GM12878 (cell line): ENCODE data around the gene NLGN3. TPM values are rescaled to one million over a fixed set of nuclear protein-coding genes. Genes with fewer than 3 reads are reported as not detected.
A peak's percentile ranks its signal among the peaks of the same experiment; 100 is the strongest.

Experiments used
- ATAC-seq: fragments of 200-7000 bp; cut with Tn5 transposase; 3 replicates; pipeline ENCODE4 v1.9.1; 2020; ENCODE audit warnings: mild to moderate bottlenecking, moderate library complexity
- BruUV-seq: library from RNA; stranded (reverse); fragments of 400-500 nt; replicated peaks from 2 replicates; lab custom pipeline; 2021; lab: Mats Ljungman, UMichigan
- CTCF ChIA-PET: fragments of 300-600 bp; sonication (Branson Sonifier 250); formaldehyde crosslinking; extraction: SDS; loops from one replicate; lab custom pipeline; 2021; ENCODE audit warnings: inconsistent platforms; lab: Yijun Ruan, JAX
- POLR2A ChIA-PET: fragments of 350-600 bp; formaldehyde crosslinking; extraction: SDS; loops from one replicate; lab custom pipeline; 2021; ENCODE audit warnings: inconsistent platforms; lab: Charles Lee
- RAD21 ChIA-PET: fragments of 300-600 bp; sonication (Branson Sonifier 250); formaldehyde crosslinking; loops from one replicate; lab custom pipeline; 2023; ENCODE audit warnings: antibody characterized with exemption; ENCODE audit not compliant: unreplicated experiment; lab: Charles Lee
- SMC1A ChIA-PET: fragments of 300-600 bp; sonication (Branson Sonifier 250); formaldehyde crosslinking; loops from one replicate; lab custom pipeline; 2023; ENCODE audit not compliant: unreplicated experiment, uncharacterized antibody; lab: Charles Lee
- DNase-seq: peaks from one replicate; pipeline ENCODE4 v3.0.0-alpha.2; 2011; ENCODE audit warnings: low read depth, low spot score
- FAIRE-seq: peaks from 3 replicates; lab custom pipeline; 2011; peaks lifted over from hg19 to GRCh38; lab: Jason Lieb, UNC
- H2AFZ ChIP-seq: 2 replicates; pipeline ENCODE4 v1.6.0; 2011; ENCODE audit warnings: low read depth, low read length, control low read depth; ENCODE audit not compliant: control insufficient read depth
- H3K27ac ChIP-seq: 2 replicates; pipeline ENCODE4 v1.5.1; 2011; ENCODE audit warnings: control low read depth; ENCODE audit not compliant: control insufficient read depth, insufficient read depth
- H3K27me3 ChIP-seq, 2 experiments: replicated peaks in 1 of 2; 2 replicates each; pipeline versions ENCODE4 v1.6.0 to v1.6.1; 2011; ENCODE audit warnings: low read length in 1 of 2; ENCODE audit not compliant: control insufficient read depth in 2 of 2, insufficient read depth in 2 of 2
- H3K36me3 ChIP-seq, 2 experiments: 2 replicates each; pipeline ENCODE4 v1.5.1; 2011; ENCODE audit warnings: low read length in 1 of 2; ENCODE audit not compliant: control insufficient read depth in 2 of 2, insufficient read depth in 2 of 2
- H3K4me1 ChIP-seq: 2 replicates; pipeline ENCODE4 v1.6.1; 2011; ENCODE audit warnings: mild to moderate bottlenecking, low read length, moderate library complexity, mixed read lengths; ENCODE audit not compliant: control insufficient read depth, insufficient read depth
- H3K4me2 ChIP-seq: 2 replicates; pipeline ENCODE4 v1.6.0; 2011; ENCODE audit warnings: control low read depth; ENCODE audit not compliant: control insufficient read depth, insufficient read depth
- H3K4me3 ChIP-seq: fragments of 200-600 bp; sonication (generic); 2 replicates; pipeline ENCODE4 v1.5.1; 2016
- H3K79me2 ChIP-seq: 2 replicates; pipeline ENCODE4 v1.6.0; 2011; ENCODE audit warnings: low read length; ENCODE audit not compliant: control insufficient read depth, insufficient read depth
- H3K9ac ChIP-seq: 2 replicates; pipeline ENCODE4 v1.8.0; 2011; ENCODE audit warnings: low read length, control low read depth, mixed read lengths; ENCODE audit not compliant: control insufficient read depth, insufficient read depth
- H3K9me3 ChIP-seq: replicated peaks from 3 replicates; pipeline ENCODE4 v1.5.1; 2011; ENCODE audit warnings: mild to moderate bottlenecking, low read length; ENCODE audit not compliant: control insufficient read depth, insufficient read depth
- H4K20me1 ChIP-seq: 2 replicates; pipeline ENCODE4 v1.6.0; 2011; ENCODE audit not compliant: control insufficient read depth, insufficient read depth
- BCL11A ChIP-seq: IDR thresholded peaks from 2 replicates; pipeline ENCODE4 v1.6.1; 2011; ENCODE audit warnings: low read depth, low read length
- CHD2 ChIP-seq: IDR thresholded peaks from 2 replicates; pipeline ENCODE4 v1.6.1; 2011; ENCODE audit warnings: low read depth, low read length, improper control_type of control experiment, borderline replicate concordance
- EED ChIP-seq: sonication (generic); IDR thresholded peaks from 2 replicates; pipeline ENCODE4 v1.6.1; 2016; ENCODE audit warnings: antibody characterized with exemption, low read depth
- FOS ChIP-seq: IDR thresholded peaks from 3 replicates; pipeline ENCODE4 v1.6.1; 2011; ENCODE audit warnings: borderline replicate concordance; ENCODE audit not compliant: insufficient read length; ENCODE audit errors: extremely low read depth
- FOXK2 ChIP-seq: fragments of 450-650 bp; IDR thresholded peaks from 2 replicates; pipeline ENCODE4 v1.6.1; 2017; ENCODE audit warnings: mild to moderate bottlenecking, moderate library complexity
- HDAC2 ChIP-seq: fragments of 200-600 bp; sonication (generic); IDR thresholded peaks from 2 replicates; pipeline ENCODE4 v1.6.1; 2017
- IKZF2 ChIP-seq, 2 experiments: fragments of 450-650 bp; IDR thresholded peaks; 2 replicates each; pipeline ENCODE4 v1.6.1; 2017; ENCODE audit warnings: mild to moderate bottlenecking in 2 of 2, moderate library complexity in 2 of 2
- JUND ChIP-seq: IDR thresholded peaks from 2 replicates; pipeline ENCODE4 v1.6.1; 2012; ENCODE audit warnings: low read depth, mild to moderate bottlenecking, low read length, improper control_type of control experiment, moderate library complexity
- NFXL1 ChIP-seq: fragments of 450-650 bp; IDR thresholded peaks from 2 replicates; pipeline ENCODE4 v1.6.1; 2017; ENCODE audit warnings: antibody characterized with exemption, mild to moderate bottlenecking, borderline replicate concordance
- NR2C1 ChIP-seq: fragments of 450-650 bp; IDR thresholded peaks from 2 replicates; pipeline ENCODE4 v1.6.1; 2017; ENCODE audit warnings: antibody characterized with exemption, mild to moderate bottlenecking, moderate library complexity
- PAX8 ChIP-seq: fragments of 450-650 bp; IDR thresholded peaks from 2 replicates; pipeline ENCODE4 v1.6.1; 2017; ENCODE audit warnings: mild to moderate bottlenecking, moderate library complexity
- RCOR1 ChIP-seq: conservative IDR thresholded peaks from 2 replicates; pipeline ENCODE4 v1.6.1; 2012; ENCODE audit warnings: low read depth, low read length, improper control_type of control experiment
- RELA ChIP-seq: fragments of 450-650 bp; IDR thresholded peaks from 2 replicates; pipeline ENCODE4 v1.8.0; 2014; ENCODE audit warnings: borderline replicate concordance; ENCODE audit not compliant: partially characterized antibody
- SMARCA5 ChIP-seq: fragments of 450-650 bp; IDR thresholded peaks from 2 replicates; pipeline ENCODE4 v1.6.1; 2017; ENCODE audit warnings: mild to moderate bottlenecking
- SP1 ChIP-seq: IDR thresholded peaks from one replicate; pipeline ENCODE4 v1.6.1; 2011; ENCODE audit warnings: low read depth, low read length
- ZSCAN29 ChIP-seq: fragments of 450-650 bp; IDR thresholded peaks from 2 replicates; pipeline ENCODE4 v1.6.1; 2017; ENCODE audit warnings: mild to moderate bottlenecking, moderate library complexity
- WGBS: methylation state at CpG from one replicate; pipeline ENCODE4 v1.1.6; 2016; ENCODE audit warnings: low lambda C conversion rate; ENCODE audit not compliant: insufficient replicate concordance, insufficient coverage; ENCODE audit errors: missing lambda C conversion rate; 5-methylcytosine and 5-hydroxymethylcytosine counted together
- in situ Hi-C: fragments of 300-500 bp; cut with MboI; formaldehyde crosslinking; loops from 9 replicates; pipeline ENCODE4 v1.14.3; 2018; ENCODE audit warnings: mixed read lengths
- intact Hi-C: fragments of 100-400 bp; cut with micrococcal nuclease; formaldehyde crosslinking; loops from one replicate; pipeline ENCODE4 v1.14.2; 2022; ENCODE audit not compliant: unreplicated experiment
- polyA plus RNA-seq, 11 experiments: library from polyadenylated mRNA; depleted of rRNA in 4 of 11; unstranded in 6 of 11; stranded (reverse) in 5 of 11; fragments of >200 nt; fragmentation: Nextera tagmentation in 4 of 11; fragmentation: Illumina TruSeq in 1 of 11; extraction: Ambion mirVana in 4 of 11; extraction: Trizol in 1 of 11; gene quantifications; 1 replicate in 1 of 11; 2 replicates in 10 of 11; pipeline versions ENCODE4 v1.2.1 to v1.2.3, GENCODE V29; 2011 to 2016; ENCODE audit warnings: inconsistent platforms in 2 of 11, missing spikeins in 2 of 11, low read depth in 1 of 11
- total RNA-seq, 4 experiments: library from RNA; depleted of rRNA in 3 of 4; stranded (reverse); fragments of >200 nt in 3 of 4; fragmentation: Illumina TruSeq in 1 of 4; extraction: Trizol in 1 of 4; gene quantifications; 2 replicates each; pipeline versions ENCODE4 v1.2.1 to v1.2.3, GENCODE V29; 2013 to 2021
- TF ChIP-seq, protein P1 (sequence below): IDR thresholded peaks from 2 replicates; pipeline ENCODE4 v1.6.1; 2012; ENCODE audit warnings: improper control_type of control experiment, low read depth, low read length; ENCODE audit not compliant: insufficient replicate concordance
- TF ChIP-seq, protein P2 (sequence below): fragments of 150-350 bp; IDR thresholded peaks from 2 replicates; pipeline ENCODE4 v1.6.1; 2016; ENCODE audit warnings: low read depth, low read length

NLGN3 gene
- total and polyA plus RNA-seq, 10 of the 15 experiments (the other 5 are each of a cell fraction or from before 2014, with no cell fraction given): 0.07 to 0.73 (median 0.28) TPM

DNA sequence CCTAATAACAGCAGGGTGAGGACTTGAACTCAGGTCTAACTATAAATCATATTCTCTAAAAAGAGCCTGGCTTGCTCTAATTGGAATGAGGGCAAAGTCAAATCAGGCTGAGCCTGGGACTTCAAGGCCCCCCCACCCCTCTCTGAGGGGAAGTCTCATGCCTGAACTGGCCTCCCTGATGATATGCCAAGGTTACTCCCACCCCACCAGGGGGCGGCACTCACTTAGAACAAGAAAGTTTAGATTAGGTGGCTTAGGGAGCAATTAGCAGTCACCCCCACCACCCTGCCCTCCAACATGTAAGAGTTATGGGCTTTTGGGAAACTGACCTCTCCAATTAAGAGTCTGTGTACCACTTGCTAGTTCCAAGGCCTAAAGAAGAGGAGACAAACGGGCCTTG lies 46.3 kb upstream of the NLGN3 start:
- H3K4me3 ChIP-seq: no peak overlapping the region
- ChIA-PET RAD21 (interaction anchor here (1.7 kb wide), 1 partner anchor 32 kb away, joined by 6 read pairs; no protein-coding TSS in a partner anchor), CTCF (interaction anchor here (0.8 to 2.3 kb wide), 6 partner anchors 13 to 82 kb away, joined by 3 to 22 read pairs (median 12); partner anchors contain the start of genes IL2RG and MED12), POLR2A (interaction anchor here (0.9 to 1.0 kb wide), 4 partner anchors 10 to 84 kb away, joined by 3 to 4 read pairs (median 3); no protein-coding TSS in a partner anchor), SMC1A (interaction anchor here (1.5 to 2.7 kb wide), 3 partner anchors 14 to 80 kb away, joined by 5 to 10 read pairs (median 7); partner anchors contain the start of gene IL2RG)
- H3K4me1 ChIP-seq: no peaks in the 10 kb centered on the region
- no peak overlapping the region for H2AFZ ChIP-seq
- H3K4me2 ChIP-seq: no peak overlapping the region
- intact Hi-C loops: loop anchor here (1.0 to 10.0 kb wide), 3 partner anchors 31 to 186 kb away; partner anchors contain the start of gene NONO
- peak; percentile 52 for FAIRE-seq
- ATAC-seq: peak; percentile 61
- no peak overlapping the region for H3K27ac ChIP-seq
- no peaks in the 10 kb centered on the region for H3K36me3 ChIP-seq
- H4K20me1 ChIP-seq: no peaks in the 10 kb centered on the region
- H3K27me3 ChIP-seq: no peaks in the 10 kb centered on the region
- H3K79me2 ChIP-seq: no peaks in the 10 kb centered on the region
- BruUV-seq: no TSS peak
- WGBS: 0% methylated on average over 2 of the region's 2 CpGs
- in situ Hi-C loops: no loop called here
- H3K9me3 ChIP-seq: no peaks in the 10 kb centered on the region
- H3K9ac ChIP-seq: no peak overlapping the region
- DNase-seq: no peak
- no peak for TF ChIP-seq PAX8
- no peak for TF ChIP-seq BCL11A
- TF ChIP-seq NFXL1: no peak
- no peak for TF ChIP-seq SP1
- TF ChIP-seq RCOR1: no peak
- TF ChIP-seq JUND: no peak
- no peak for TF ChIP-seq ZSCAN29
- TF ChIP-seq FOS: no peak
- no peak for TF ChIP-seq CHD2
- no peak for TF ChIP-seq FOXK2
- TF ChIP-seq NR2C1: no peak
- no peak for TF ChIP-seq HDAC2
- TF ChIP-seq IKZF2 (IDR thresholded peaks at IDR 0.05): no peak
- TF ChIP-seq EED: no peak
- TF ChIP-seq, protein P1, sequence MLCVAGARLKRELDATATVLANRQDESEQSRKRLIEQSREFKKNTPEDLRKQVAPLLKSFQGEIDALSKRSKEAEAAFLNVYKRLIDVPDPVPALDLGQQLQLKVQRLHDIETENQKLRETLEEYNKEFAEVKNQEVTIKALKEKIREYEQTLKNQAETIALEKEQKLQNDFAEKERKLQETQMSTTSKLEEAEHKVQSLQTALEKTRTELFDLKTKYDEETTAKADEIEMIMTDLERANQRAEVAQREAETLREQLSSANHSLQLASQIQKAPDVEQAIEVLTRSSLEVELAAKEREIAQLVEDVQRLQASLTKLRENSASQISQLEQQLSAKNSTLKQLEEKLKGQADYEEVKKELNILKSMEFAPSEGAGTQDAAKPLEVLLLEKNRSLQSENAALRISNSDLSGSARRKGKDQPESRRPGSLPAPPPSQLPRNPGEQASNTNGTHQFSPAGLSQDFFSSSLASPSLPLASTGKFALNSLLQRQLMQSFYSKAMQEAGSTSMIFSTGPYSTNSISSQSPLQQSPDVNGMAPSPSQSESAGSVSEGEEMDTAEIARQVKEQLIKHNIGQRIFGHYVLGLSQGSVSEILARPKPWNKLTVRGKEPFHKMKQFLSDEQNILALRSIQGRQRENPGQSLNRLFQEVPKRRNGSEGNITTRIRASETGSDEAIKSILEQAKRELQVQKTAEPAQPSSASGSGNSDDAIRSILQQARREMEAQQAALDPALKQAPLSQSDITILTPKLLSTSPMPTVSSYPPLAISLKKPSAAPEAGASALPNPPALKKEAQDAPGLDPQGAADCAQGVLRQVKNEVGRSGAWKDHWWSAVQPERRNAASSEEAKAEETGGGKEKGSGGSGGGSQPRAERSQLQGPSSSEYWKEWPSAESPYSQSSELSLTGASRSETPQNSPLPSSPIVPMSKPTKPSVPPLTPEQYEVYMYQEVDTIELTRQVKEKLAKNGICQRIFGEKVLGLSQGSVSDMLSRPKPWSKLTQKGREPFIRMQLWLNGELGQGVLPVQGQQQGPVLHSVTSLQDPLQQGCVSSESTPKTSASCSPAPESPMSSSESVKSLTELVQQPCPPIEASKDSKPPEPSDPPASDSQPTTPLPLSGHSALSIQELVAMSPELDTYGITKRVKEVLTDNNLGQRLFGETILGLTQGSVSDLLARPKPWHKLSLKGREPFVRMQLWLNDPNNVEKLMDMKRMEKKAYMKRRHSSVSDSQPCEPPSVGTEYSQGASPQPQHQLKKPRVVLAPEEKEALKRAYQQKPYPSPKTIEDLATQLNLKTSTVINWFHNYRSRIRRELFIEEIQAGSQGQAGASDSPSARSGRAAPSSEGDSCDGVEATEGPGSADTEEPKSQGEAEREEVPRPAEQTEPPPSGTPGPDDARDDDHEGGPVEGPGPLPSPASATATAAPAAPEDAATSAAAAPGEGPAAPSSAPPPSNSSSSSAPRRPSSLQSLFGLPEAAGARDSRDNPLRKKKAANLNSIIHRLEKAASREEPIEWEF: no peak
- 0 out of 2 replicates have a peak, but pooled peaks have one; percentile 22 for TF ChIP-seq SMARCA5
- TF ChIP-seq, protein P2, sequence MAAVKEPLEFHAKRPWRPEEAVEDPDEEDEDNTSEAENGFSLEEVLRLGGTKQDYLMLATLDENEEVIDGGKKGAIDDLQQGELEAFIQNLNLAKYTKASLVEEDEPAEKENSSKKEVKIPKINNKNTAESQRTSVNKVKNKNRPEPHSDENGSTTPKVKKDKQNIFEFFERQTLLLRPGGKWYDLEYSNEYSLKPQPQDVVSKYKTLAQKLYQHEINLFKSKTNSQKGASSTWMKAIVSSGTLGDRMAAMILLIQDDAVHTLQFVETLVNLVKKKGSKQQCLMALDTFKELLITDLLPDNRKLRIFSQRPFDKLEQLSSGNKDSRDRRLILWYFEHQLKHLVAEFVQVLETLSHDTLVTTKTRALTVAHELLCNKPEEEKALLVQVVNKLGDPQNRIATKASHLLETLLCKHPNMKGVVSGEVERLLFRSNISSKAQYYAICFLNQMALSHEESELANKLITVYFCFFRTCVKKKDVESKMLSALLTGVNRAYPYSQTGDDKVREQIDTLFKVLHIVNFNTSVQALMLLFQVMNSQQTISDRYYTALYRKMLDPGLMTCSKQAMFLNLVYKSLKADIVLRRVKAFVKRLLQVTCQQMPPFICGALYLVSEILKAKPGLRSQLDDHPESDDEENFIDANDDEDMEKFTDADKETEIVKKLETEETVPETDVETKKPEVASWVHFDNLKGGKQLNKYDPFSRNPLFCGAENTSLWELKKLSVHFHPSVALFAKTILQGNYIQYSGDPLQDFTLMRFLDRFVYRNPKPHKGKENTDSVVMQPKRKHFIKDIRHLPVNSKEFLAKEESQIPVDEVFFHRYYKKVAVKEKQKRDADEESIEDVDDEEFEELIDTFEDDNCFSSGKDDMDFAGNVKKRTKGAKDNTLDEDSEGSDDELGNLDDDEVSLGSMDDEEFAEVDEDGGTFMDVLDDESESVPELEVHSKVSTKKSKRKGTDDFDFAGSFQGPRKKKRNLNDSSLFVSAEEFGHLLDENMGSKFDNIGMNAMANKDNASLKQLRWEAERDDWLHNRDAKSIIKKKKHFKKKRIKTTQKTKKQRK: no peak
- TF ChIP-seq RELA: peak; percentile 40
